GM21528 (cell line): Measurements from ENCODE around the gene RGS17.
A peak's percentile ranks its signal among the peaks of the same experiment; 100 is the strongest.
"Not testable (repeated sequence)": the region's sequence is repeated elsewhere in the genome, so short reads cannot be mapped to it uniquely, and the experiment has no call there.

Experiments used
- ATAC-seq: cut with Tn5 transposase; IDR thresholded peaks from one replicate; pipeline ENCODE4 v1.9.1; 2021; ENCODE audit warnings: mild to moderate bottlenecking, moderate library complexity; ENCODE audit not compliant: unreplicated experiment, low FRiP score

The RGS17 gene

GRCh38 chr6:153126218-153126617 lies 4.9 kb downstream of the RGS17 start:
- ATAC-seq = no peak

GRCh38 chr6:153125032-153125431 lies 6.0 kb downstream of the RGS17 start:
- no peak for ATAC-seq

DNA sequence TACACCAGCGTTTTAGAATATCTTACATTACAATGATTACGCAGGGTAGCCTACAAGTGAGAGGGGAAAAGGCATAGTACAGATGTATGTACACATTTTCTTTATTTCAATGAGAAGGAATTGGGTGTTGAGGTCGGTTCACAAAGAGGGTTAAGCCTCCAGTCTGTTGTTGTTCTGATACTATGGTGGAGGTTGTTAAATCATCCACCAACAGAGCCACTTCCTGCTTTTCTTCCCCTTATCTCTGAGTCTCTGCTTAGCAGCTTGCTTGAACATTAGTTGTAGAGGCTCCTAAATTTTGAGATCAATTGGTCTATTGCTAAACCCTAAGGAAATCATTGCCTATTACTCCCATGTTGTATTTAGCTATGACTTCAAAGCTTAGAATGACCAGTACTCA lies 7.3 kb downstream of the RGS17 start:
- no peak for ATAC-seq

DNA sequence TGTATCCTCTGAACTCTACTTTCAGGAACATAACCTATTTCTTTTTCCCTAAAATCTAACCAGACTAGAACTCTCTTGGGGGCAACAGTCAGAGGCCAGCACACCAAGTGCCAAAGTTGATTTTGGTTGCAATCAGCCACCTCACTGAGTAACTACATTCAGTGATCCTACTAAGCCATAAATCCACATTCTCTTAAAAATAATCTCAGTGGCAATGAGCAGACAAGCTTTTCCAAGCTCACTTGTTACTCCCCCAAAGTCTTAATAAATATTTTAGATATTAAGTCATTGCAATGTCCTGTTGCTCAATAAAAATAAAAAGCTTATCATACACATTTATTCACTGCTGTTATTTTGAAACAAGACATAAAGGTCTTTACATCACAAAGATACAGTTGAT lies 9.8 kb downstream of the RGS17 start:
- ATAC-seq = no peak

DNA sequence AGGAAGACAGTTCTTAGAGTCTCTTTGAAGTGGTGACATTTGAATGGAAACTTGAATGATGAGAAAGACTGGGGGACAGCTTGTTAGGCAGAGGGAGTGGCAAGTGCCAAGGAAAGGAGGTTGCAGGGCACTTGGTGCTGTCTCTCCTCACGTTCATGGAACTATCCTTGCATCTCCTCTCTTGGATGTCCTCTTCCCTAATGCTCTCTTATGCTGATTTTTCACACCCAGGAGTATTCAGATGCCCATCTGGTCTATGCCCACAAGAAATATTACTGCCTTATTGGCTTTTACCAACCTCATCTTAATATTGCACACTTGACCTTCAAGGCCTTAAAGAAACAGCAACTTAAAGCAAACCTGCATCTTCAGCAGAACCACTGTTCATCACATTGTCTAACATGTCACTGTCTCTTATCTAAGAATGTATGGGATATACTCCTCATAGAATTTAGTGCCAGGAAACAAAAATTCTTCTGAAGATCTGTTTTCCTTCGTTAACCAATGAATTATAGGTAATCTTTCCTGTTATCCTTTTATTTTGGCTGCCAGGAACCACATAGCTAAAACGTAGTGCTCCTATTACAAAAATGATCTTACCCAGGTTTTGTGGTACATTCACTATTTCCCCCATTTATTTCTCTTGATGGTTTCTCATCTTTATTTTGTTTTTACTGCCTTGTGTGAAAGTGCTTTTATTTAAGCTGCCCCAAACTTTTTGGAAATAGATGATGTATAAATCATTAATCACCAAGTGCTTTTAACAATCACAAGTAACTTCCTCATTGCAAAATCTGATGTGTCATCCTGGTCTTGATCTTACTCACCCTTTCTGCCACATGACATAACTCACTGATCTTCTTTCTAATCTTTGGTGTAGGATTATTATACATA lies 12.8 kb downstream of the RGS17 start:
- ATAC-seq = peak; percentile 98

GRCh38 chr6:153111082-153111481 lies 20.0 kb downstream of the RGS17 start:
- not testable (repeated sequence) for ATAC-seq

- not testable (repeated sequence) for ATAC-seq
Observed at GRCh38 chr6:153110612-153111011, 20.5 kb downstream of the RGS17 start.

GRCh38 chr6:153108315-153108714 lies 22.8 kb downstream of the RGS17 start:
- no peak for ATAC-seq

GRCh38 chr6:153106021-153106420 lies 25.1 kb downstream of the RGS17 start:
- no peak for ATAC-seq

DNA sequence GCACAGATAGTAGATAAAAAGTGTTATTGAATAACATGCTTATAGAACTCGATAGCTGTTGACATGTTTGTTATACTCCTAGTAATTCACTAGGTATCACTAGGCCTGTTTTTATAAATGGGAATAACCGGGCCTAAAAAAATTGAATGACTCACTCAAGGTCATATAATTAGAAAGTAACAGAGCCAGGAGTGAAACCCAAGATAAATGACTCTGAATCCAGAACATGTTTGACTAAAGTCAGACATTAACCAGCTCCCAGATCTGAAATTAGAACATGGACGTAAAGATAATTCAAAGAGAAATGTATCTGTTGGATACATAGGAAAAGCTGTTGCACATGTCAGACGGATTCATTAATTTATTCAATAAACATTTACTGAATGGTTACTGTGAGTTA lies 26.9 kb downstream of the RGS17 start:
- ATAC-seq = no peak

GRCh38 chr6:153103319-153103655 lies 27.8 kb downstream of the RGS17 start:
- no peak for ATAC-seq

- ATAC-seq = no peak
Observed at GRCh38 chr6:153102605-153103318, 28.3 kb downstream of the RGS17 start.

DNA sequence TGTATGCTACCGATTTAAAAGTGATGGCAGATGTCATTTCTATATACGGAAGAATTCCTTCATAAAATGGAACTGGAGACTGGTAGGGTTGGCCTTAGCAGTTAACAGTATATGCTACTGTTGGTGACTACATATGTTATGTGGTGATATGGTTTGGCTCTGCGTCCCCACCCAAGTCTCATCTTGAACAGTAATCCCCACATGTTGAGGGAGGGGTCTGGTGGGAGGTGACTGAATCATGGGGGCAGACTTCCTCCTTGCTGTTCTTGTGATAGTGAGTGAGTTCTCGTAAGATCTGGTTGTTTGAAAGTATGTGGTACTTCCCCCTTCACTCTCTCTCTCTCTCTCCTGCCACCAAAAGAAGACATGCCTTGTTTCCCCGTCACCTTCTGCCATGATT lies 29.6 kb downstream of the RGS17 start:
- no peak for ATAC-seq

DNA sequence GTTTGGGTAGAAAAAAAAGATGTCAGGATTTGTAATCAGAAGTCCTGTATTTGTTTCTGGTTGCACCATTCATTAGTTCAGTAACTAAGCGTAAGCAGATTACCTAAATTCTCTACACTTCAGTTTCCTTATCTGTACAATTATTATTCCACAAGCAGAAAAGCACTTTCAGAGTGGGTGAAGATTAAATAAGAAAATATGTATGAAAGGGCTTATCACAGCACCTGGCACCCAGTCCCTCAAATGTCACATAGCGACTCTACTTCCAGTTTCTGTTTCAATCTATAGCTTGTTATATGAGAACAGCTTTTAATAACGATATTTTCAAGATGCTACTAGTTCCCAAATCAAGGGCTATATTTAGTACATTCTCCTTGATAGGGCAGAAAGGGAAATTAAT lies 31.4 kb downstream of the RGS17 start:
- no peak for ATAC-seq

DNA sequence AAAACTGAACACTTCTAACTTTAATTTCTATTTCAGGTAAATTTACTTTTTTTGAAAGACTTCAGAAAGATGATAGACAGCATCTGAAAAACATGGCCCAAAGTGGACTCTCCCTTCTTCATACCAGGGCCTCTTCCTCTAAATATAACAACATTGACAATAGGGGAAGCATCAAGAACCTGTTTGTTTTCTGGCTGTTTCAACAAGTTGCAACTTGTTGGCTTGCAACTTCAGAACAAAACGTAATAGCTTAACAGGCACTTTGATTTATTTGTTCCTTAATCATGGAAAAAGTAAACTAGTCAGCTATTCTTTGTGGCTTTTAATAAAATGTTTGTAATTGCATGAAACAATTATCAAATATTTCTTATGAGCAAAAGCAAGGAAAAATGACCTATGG lies 34.3 kb downstream of the RGS17 start:
- ATAC-seq = no peak

DNA sequence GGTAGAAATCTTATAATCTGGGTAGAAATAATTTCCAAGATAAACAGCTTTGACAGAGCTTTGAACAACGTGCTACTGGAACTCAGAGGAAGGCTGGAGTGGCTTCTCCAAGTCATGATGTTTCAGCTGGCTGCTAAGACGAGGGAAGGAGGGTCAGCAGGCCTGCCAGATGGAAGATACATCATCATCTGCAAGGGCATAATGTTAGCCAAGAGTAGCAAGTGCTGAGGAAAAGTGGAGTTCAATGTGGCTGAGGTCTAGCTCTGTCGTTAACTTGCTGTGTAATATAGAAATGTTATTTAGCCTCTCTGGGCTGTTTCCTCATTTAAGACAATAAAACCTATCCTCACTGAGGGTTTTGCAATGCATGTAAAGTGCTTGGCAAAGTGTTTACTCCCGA lies 35.1 kb downstream of the RGS17 start:
- no peak for ATAC-seq

- ATAC-seq = peak; percentile 89
Observed at GRCh38 chr6:153092082-153093013, 38.7 kb downstream of the RGS17 start.

DNA sequence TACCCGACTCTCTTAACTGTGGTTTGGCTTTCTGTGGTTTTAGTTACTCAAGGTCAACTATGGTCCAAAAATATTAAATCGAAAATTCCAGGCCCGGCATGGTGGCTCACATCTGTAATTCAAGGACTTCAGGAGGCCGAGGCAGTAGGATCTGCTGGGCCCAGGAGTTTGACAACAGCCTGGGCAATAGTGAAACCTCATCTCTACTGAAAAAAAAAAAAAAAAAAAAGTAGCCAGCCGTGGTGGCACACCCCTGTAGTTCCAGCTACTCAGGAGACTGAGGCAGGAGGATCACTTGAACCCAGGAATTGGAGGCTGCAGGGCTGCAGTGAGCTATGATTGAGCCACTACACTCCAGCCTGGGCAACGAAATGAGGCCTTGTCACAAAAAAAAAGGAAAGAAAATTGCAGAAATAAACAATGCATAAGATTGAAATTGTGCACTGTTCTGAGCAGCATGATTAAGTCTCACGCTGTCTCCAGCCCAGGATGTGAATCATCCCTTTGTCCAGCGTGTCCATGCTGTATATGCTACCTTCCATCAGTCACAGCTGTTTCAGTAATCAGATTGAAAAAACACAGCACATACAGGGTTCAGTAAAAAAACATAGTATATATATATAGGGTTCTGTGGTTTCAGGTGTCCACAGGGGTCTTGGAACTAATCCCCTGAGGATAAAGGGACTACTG lies 40.7 kb downstream of the RGS17 start:
- ATAC-seq = no peak

DNA sequence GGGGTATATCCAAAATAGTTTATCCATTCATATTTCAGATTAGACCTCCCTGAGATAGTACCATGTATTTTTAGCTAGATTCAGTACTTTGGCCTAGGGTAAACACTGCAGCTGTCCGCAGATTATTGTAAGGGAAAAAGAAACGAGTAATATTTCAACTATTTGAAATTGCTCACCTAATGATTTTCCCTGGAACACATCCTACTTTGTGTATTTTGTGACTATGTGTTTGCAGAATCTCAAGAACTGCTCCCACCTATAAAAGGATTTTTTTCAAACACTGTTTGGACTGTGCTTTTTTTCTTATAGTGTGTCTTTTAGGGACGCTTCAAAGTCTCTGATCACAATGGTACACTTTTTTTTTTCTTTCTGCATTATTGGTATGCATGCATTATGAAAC lies 42.3 kb downstream of the RGS17 start:
- ATAC-seq = no peak

- ATAC-seq = no peak
Observed at GRCh38 chr6:153087436-153087835, 43.6 kb downstream of the RGS17 start.
